K562 (cell line): ENCODE measurements around the gene LIFR.

Source experiments
- CHD1 ChIP-seq: fragments of 200-600 bp; sonication (generic); IDR thresholded peaks from one replicate; pipeline ENCODE4 v1.6.1; 2012; ENCODE audit warnings: mild to moderate bottlenecking, moderate library complexity, low read length, inconsistent platforms
- CREB1 ChIP-seq, 2 experiments: sonication (generic) in 1 of 2; formaldehyde crosslinking in 1 of 2; IDR thresholded peaks; 2 replicates each; pipeline versions ENCODE4 v1.6.1 to v1.8.0; 2012 to 2022; ENCODE audit warnings: inconsistent platforms in 1 of 2, mild to moderate bottlenecking in 1 of 2, missing genetic modification reagents in 1 of 2, moderate library complexity in 1 of 2
- SMC3 ChIP-seq: conservative IDR thresholded peaks from 2 replicates; pipeline ENCODE4 v1.6.1; 2011; ENCODE audit warnings: low read depth, low read length, improper control_type of control experiment; ENCODE audit not compliant: insufficient read depth
- ZKSCAN1 ChIP-seq: fragments of 150-350 bp; IDR thresholded peaks from 2 replicates; pipeline ENCODE4 v1.6.1; 2016; ENCODE audit warnings: low read depth, low read length
- ZNF224 ChIP-seq: sonication (generic); formaldehyde crosslinking; IDR thresholded peaks from 2 replicates; pipeline ENCODE4 v1.8.0; 2022; ENCODE audit warnings: mild to moderate bottlenecking, missing genetic modification reagents
- ZNF263 ChIP-seq: sonication (generic); formaldehyde crosslinking; IDR thresholded peaks from 2 replicates; pipeline ENCODE4 v1.8.0; 2022; ENCODE audit warnings: mild to moderate bottlenecking, missing genetic modification reagents, borderline replicate concordance
- ZNF3 ChIP-seq: fragments of 250-450 bp; sonication (Bioruptor Pico); IDR thresholded peaks from 2 replicates; pipeline ENCODE4 v1.5.0; 2021; ENCODE audit warnings: mild to moderate bottlenecking, moderate library complexity
- ZZZ3 ChIP-seq: fragments of 450-650 bp; IDR thresholded peaks from 2 replicates; pipeline ENCODE4 v1.6.1; 2016; ENCODE audit warnings: antibody characterized with exemption, mild to moderate bottlenecking, moderate library complexity
- TF ChIP-seq, protein P1 (sequence below), 2 experiments: fragments of 450-650 bp; formaldehyde crosslinking in 1 of 2; IDR thresholded peaks; 2 replicates each; pipeline versions ENCODE4 v1.4.0 to v1.6.1; 2014 to 2020; ENCODE audit warnings: mild to moderate bottlenecking in 2 of 2, borderline replicate concordance in 1 of 2, low read depth in 1 of 2
- TF ChIP-seq, protein P2 (sequence below): sonication (generic); formaldehyde crosslinking; IDR thresholded peaks from 2 replicates; pipeline ENCODE4 v1.8.0; 2022; ENCODE audit warnings: mild to moderate bottlenecking, missing genetic modification reagents
- TF ChIP-seq, protein P3 (sequence below), 3 experiments: IDR thresholded peaks in 2 of 3; conservative IDR thresholded peaks in 1 of 3; 2 replicates each; pipeline ENCODE4 v1.5.1; 2011 to 2012; ENCODE audit warnings: low read length in 3 of 3, mild to moderate bottlenecking in 3 of 3, control low read depth in 2 of 3, improper control_type of control experiment in 1 of 3, inconsistent platforms in 1 of 3, low read depth in 1 of 3, mixed read lengths in 1 of 3, moderate library complexity in 1 of 3; ENCODE audit not compliant: insufficient read depth in 2 of 3
- TF ChIP-seq, protein P4 (sequence below): IDR thresholded peaks from 2 replicates; pipeline ENCODE4 v1.6.1; 2016; ENCODE audit warnings: missing genetic modification characterization, missing compliant biosample characterization
- TF ChIP-seq, protein P5 (sequence below): fragments of 450-650 bp; conservative IDR thresholded peaks from 2 replicates; pipeline ENCODE4 v1.6.1; 2016; ENCODE audit warnings: missing genetic modification characterization, low read depth, mild to moderate bottlenecking, missing compliant biosample characterization, moderate library complexity

DNA sequence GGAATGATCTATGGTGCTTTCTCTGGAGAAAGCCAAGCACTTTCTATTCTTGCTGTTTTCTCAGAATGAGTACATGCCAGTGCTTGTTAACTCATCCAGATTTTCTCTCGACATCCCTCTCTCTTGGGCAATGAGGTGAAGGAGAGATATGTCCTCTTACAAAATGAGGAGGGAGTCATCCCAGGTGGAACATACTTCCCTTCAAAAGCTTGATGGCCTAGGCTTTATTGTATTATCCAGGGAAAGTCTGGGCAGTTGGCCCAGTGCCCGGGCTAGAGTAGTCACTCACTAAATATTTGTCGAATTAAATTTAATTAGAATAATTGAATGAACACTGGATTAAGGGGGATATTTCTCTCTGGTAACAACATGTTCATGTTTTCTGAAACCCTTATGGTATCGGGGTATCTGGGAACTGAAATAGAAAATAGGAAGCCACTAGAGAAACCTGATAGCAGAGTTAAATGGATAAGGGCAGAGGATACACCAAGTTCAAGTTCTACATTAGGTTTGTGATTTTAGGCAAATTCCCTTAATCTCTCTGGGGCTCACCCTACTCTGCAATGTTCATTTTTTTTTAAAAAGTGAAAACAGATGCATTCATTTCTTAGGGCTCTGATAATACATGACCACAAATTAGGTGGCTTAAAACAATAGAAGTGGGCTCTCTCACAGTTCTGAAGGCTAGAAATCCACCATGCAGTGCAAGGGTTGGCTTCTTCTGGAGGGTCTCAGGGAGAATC is 99.6 kb downstream of the LIFR start:
- TF ChIP-seq SMC3 (no peak), CREB1 (IDR thresholded peaks at IDR 0.05) (no peak), CREB1 (CRISPR knock-in tag; IDR thresholded peaks at IDR 0.05) (no peak), ZNF263 (CRISPR knock-in tag) (no peak), ZNF224 (no peak), CHD1 (no peak), ZZZ3 (no peak), ZNF3 (no peak), ZKSCAN1 (no peak)
- TF ChIP-seq, protein P1, sequence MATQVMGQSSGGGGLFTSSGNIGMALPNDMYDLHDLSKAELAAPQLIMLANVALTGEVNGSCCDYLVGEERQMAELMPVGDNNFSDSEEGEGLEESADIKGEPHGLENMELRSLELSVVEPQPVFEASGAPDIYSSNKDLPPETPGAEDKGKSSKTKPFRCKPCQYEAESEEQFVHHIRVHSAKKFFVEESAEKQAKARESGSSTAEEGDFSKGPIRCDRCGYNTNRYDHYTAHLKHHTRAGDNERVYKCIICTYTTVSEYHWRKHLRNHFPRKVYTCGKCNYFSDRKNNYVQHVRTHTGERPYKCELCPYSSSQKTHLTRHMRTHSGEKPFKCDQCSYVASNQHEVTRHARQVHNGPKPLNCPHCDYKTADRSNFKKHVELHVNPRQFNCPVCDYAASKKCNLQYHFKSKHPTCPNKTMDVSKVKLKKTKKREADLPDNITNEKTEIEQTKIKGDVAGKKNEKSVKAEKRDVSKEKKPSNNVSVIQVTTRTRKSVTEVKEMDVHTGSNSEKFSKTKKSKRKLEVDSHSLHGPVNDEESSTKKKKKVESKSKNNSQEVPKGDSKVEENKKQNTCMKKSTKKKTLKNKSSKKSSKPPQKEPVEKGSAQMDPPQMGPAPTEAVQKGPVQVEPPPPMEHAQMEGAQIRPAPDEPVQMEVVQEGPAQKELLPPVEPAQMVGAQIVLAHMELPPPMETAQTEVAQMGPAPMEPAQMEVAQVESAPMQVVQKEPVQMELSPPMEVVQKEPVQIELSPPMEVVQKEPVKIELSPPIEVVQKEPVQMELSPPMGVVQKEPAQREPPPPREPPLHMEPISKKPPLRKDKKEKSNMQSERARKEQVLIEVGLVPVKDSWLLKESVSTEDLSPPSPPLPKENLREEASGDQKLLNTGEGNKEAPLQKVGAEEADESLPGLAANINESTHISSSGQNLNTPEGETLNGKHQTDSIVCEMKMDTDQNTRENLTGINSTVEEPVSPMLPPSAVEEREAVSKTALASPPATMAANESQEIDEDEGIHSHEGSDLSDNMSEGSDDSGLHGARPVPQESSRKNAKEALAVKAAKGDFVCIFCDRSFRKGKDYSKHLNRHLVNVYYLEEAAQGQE (IDR thresholded peaks at IDR 0.05; ENCODE audit: borderline replicate concordance): no peak
- TF ChIP-seq, protein P1 (CRISPR knock-in tag; IDR thresholded peaks at IDR 0.05; ENCODE audit: low read depth): no peak
- TF ChIP-seq, protein P2, sequence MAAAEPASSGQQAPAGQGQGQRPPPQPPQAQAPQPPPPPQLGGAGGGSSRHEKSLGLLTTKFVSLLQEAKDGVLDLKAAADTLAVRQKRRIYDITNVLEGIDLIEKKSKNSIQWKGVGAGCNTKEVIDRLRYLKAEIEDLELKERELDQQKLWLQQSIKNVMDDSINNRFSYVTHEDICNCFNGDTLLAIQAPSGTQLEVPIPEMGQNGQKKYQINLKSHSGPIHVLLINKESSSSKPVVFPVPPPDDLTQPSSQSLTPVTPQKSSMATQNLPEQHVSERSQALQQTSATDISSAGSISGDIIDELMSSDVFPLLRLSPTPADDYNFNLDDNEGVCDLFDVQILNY (CRISPR knock-in tag): no peak
- TF ChIP-seq, protein P3, sequence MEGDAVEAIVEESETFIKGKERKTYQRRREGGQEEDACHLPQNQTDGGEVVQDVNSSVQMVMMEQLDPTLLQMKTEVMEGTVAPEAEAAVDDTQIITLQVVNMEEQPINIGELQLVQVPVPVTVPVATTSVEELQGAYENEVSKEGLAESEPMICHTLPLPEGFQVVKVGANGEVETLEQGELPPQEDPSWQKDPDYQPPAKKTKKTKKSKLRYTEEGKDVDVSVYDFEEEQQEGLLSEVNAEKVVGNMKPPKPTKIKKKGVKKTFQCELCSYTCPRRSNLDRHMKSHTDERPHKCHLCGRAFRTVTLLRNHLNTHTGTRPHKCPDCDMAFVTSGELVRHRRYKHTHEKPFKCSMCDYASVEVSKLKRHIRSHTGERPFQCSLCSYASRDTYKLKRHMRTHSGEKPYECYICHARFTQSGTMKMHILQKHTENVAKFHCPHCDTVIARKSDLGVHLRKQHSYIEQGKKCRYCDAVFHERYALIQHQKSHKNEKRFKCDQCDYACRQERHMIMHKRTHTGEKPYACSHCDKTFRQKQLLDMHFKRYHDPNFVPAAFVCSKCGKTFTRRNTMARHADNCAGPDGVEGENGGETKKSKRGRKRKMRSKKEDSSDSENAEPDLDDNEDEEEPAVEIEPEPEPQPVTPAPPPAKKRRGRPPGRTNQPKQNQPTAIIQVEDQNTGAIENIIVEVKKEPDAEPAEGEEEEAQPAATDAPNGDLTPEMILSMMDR (IDR thresholded peaks at IDR 0.05 in 2 of 3, conservative IDR thresholded peaks at IDR 0.05 in 1 of 3; ENCODE audit: insufficient read depth in 2 of 3, low read depth in 1 of 3, low read length in 3 of 3): no peak
- TF ChIP-seq, protein P4, sequence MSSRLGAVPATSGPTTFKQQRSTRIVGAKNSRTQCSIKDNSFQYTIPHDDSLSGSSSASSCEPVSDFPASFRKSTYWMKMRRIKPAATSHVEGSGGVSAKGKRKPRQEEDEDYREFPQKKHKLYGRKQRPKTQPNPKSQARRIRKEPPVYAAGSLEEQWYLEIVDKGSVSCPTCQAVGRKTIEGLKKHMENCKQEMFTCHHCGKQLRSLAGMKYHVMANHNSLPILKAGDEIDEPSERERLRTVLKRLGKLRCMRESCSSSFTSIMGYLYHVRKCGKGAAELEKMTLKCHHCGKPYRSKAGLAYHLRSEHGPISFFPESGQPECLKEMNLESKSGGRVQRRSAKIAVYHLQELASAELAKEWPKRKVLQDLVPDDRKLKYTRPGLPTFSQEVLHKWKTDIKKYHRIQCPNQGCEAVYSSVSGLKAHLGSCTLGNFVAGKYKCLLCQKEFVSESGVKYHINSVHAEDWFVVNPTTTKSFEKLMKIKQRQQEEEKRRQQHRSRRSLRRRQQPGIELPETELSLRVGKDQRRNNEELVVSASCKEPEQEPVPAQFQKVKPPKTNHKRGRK (tag): no peak
- TF ChIP-seq, protein P5, sequence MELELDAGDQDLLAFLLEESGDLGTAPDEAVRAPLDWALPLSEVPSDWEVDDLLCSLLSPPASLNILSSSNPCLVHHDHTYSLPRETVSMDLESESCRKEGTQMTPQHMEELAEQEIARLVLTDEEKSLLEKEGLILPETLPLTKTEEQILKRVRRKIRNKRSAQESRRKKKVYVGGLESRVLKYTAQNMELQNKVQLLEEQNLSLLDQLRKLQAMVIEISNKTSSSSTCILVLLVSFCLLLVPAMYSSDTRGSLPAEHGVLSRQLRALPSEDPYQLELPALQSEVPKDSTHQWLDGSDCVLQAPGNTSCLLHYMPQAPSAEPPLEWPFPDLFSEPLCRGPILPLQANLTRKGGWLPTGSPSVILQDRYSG: no peak
